ENCODE results near the gene SEPTIN10.

SEPTIN10 gene

DNA sequence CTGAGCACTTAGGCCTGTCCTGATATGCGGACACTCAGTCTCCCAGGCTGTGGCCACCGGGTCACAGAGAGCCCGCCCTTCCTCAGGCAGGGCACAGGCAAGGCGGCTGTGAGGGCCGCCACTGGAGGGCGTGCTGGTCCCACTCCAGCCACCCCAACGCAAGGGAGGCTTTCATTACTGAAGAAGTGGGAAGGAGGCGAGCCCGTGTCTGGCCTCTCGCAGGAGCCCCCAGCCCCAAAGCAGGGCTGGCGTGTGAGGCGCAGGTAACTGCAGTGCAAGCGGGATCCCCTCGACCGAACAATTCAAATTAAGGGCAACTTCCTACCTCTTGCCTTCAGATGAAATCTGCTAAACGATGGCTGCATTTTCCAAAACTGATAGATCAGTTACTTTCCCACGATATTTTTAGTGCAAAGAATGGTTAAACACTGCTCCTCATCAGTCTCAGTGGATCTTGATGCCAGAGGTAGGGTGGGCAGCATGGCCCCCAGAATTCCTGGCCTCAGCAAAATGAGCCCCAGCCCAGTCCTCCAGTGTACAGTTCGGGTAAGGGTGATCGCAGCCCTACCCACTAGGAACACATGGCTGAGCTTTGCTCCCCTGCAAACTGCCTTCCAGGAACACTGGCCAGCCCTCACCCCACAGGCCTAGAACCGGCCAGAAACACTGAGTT lies 97.2 kb downstream of the SEPTIN10 start:
- Mint-ChIP-seq H3K27me3 (no peaks in the 10 kb centered on the region), H3K9me3 (no peaks in the 10 kb centered on the region), H3K36me3 (ENCODE audit: low read depth) (no peaks in the 10 kb centered on the region), H3K4me3 (no peak overlapping the region), H3K27ac (no peak overlapping the region), H3K4me1 (ENCODE audit: low read depth) (peaks cover 3% of the 10 kb centered on the region)

DNA sequence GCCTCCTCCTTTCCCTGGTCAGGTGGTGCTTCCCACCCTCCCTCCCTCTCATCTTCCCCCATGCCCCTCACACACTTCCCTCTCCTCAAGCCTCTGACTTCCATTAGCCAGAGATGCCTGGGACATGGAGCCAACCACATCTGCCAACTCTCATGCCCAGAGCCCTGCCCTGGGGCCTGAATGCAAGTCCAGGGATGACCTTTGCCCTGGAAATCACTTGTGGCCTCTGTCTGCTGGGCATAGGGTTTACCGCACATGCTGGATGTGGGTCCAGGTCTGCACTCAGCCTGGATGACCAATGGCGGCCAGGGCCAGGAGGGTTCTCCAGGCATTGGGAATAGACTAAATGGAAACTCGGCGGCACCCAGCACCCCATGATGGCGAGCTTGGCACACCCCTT lies 98.9 kb downstream of the SEPTIN10 start:
- Mint-ChIP-seq H3K4me3 (no peak overlapping the region), H3K36me3 (ENCODE audit: low read depth) (no peaks in the 10 kb centered on the region), H3K27ac (no peak overlapping the region), H3K4me1 (ENCODE audit: low read depth) (peaks cover 3% of the 10 kb centered on the region), H3K9me3 (no peaks in the 10 kb centered on the region), H3K27me3 (no peaks in the 10 kb centered on the region)

DNA sequence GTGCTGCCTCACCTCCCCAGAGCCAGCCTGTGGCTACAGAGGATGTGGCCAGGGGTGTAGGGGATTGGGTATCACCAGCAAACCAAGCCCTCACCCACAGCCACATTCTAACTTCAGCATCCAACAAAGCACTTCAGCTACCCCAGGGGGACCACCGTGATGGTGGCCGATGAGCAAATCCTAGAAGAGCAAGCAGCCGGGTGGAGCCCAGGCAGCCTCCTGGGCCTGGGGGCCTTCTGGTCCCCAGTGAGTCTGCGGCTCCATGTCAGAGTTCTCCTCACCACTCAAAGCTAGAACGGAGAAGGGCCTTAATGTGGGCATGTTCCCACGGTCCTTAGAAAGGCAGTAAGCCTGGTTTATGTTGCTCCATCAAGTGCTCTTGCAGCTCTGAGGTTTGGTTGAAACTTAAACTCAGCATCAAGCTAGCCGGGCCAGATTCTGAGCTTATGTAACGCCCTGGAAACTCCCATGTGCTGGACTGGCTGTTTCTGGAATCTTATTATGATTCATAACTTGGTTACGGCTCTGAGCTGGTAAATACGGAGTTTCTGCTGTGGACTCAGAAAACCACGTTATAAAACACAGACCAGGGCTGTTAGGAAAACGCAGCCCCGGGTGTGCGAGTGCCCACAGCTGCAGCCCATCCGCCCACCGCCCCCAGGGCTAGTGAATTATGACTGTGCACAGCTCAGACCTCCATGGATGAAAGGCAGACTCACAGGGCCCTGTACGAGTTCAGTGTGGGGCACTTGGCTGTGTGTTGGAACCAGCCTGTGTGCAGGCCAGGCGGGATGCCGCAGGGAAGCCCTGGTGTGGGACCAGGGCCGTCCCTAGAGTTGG lies 99.8 kb downstream of the SEPTIN10 start:
- Mint-ChIP-seq H3K4me1 (ENCODE audit: low read depth) (peaks cover 3% of the 10 kb centered on the region), H3K27ac (no peak overlapping the region), H3K9me3 (no peaks in the 10 kb centered on the region), H3K36me3 (ENCODE audit: low read depth) (no peaks in the 10 kb centered on the region), H3K27me3 (no peaks in the 10 kb centered on the region), H3K4me3 (no peak overlapping the region)

DNA sequence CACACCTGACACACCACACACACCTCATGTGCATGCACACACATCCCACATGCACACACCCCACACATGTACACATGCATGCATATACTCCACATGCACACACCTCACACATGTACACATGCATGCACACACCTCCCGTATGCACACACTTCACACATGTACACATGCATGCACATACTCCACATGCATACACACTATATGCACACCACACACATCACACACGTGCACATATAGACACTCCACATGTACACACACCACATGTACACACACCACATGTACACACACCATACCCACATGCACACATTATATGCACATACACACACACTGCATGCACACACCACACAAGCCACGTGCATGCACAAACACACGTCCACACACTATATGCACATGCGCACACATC lies 100.5 kb downstream of the SEPTIN10 start:
- Mint-ChIP-seq H3K4me3 (no peak overlapping the region), H3K27ac (no peak overlapping the region), H3K36me3 (ENCODE audit: low read depth) (no peaks in the 10 kb centered on the region), H3K4me1 (ENCODE audit: low read depth) (peaks cover 3% of the 10 kb centered on the region), H3K27me3 (no peaks in the 10 kb centered on the region), H3K9me3 (no peaks in the 10 kb centered on the region)

DNA sequence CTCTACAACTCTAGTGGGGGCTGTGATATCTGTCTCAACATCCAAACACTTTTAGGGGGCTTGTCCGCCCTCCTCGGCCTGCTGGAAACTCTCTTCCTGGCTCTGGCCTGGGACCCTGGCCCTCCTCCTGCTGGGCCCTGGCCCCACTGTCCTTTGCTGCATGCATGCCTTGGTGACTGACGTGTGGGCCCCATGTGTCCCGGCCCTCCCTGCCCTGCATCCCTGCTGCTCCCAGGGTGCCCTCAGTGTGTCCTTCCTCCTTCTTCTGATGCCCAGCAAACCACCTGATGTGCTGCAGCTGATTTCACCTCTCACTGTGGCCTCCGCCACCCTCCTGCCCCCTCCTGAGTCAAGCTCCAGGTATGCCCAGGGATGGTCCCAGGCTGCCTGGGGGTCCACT lies 101.7 kb downstream of the SEPTIN10 start:
- Mint-ChIP-seq H3K9me3 (no peaks in the 10 kb centered on the region), H3K27me3 (no peaks in the 10 kb centered on the region), H3K36me3 (ENCODE audit: low read depth) (no peaks in the 10 kb centered on the region), H3K4me3 (no peak overlapping the region), H3K27ac (no peak overlapping the region), H3K4me1 (ENCODE audit: low read depth) (peaks cover 3% of the 10 kb centered on the region)

DNA sequence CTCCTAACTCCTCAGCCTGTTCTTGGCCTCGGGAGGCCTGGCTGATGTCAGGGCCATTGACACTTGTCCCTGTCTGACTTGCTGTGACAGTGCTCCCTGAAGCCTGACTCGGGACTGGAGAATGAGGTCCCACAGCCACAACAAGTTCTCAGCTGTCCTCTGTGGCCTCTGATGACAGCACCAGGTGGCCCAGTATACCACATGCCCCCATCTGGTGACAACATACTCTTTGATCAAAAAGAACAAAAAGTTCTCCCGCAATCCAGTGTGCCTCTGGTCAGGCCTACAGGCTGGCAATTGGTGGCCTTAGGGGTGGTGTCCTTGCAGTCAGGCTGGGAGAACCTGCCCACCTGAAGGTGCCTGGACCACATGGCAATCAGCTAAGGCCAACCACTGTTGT lies 102.6 kb downstream of the SEPTIN10 start:
- Mint-ChIP-seq H3K4me1 (ENCODE audit: low read depth) (peaks cover 3% of the 10 kb centered on the region), H3K27me3 (no peaks in the 10 kb centered on the region), H3K36me3 (ENCODE audit: low read depth) (no peaks in the 10 kb centered on the region), H3K27ac (no peak overlapping the region), H3K4me3 (no peak overlapping the region), H3K9me3 (no peaks in the 10 kb centered on the region)

DNA sequence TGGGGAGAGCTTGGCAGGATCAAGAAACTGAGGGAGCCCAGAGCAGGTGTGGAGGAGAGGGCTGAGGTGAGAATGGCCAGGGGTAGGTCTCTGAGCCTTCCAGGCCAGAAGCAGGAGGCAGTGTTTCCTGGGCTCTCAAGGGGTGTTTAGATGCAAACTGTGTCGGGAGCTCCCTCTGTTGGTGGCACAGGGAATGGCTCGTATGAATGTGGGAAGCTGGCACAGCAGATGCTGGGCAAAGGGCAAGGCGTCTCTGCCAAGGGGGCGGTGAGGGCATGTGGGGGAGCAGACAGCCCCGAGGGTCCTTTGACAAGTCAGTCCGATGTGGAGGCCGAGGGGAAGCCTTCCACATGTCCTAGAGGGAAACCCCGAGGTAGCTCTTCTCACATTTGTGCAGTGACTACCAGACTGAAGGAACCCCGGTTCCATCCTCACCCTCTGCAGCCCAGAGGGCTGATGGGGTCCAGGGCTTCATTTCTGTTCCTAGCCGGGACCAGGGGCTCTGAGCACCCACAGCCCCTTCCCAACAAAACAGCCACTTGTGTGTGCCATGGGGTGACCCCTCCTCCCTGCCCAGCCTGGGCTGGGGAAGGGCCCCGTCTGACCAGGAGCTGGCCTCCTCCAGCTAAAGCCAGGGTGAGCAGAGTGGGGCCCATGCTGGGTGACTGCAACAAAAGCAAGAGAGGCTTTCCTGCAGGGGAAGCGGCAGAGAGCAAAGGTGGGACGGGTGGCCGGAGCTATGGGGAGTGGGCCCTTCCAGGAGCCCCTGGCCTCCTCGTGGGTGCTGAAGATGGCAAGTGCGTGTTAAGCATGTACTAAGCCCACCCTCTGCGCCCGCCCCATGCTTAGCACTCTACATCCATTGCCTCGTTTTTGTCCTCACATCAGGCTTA lies 103.4 kb downstream of the SEPTIN10 start:
- H3K27me3 Mint-ChIP-seq: no peaks in the 10 kb centered on the region
- peaks cover 3% of the 10 kb centered on the region for H3K4me1 Mint-ChIP-seq (ENCODE audit: low read depth)
- no peak overlapping the region for H3K4me3 Mint-ChIP-seq
- H3K36me3 Mint-ChIP-seq (ENCODE audit: low read depth): no peaks in the 10 kb centered on the region
- no peaks in the 10 kb centered on the region for H3K9me3 Mint-ChIP-seq
- no peak overlapping the region for H3K27ac Mint-ChIP-seq

DNA sequence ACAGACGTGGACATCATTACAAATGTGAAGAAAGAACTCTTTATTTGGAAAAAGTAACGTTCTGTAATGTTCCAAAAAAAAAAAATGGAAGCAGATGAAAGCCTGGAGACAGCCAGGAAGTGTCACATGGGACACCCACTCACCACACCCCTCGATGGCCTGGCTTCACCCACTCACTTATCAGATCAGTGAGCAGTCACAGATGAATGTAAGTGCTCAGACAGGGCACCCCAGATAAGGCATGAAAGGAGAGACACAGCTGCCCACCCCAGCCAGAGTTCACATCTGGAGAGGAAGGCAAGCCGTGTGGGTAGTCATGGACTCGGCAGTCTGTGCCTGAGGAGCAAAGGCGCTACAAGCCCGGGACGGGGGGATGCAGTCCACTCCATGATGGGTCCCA lies 105.2 kb downstream of the SEPTIN10 start:
- Mint-ChIP-seq H3K9me3 (no peaks in the 10 kb centered on the region), H3K4me1 (ENCODE audit: low read depth) (no peaks in the 10 kb centered on the region), H3K27ac (no peak overlapping the region), H3K4me3 (no peak overlapping the region), H3K36me3 (ENCODE audit: low read depth) (no peaks in the 10 kb centered on the region), H3K27me3 (no peaks in the 10 kb centered on the region)

DNA sequence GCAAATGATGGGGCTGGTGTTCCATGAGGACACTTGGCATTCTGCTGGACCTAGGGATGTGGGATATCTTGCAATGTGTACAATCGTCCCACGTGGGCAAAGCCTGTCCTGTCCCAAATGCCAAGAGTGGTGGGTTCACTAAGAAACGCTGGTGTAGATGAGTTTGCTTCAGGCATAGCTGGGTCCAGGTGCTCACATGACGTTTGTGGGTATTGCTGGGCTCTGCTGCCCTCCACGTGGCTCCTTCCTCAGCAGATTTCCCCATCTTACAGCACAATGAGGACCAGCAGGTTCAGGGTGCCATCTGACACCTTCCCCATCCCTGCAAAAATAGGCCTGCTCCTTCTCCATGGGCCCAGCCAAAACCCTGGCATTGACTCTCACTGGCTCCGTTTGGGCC lies 105.9 kb downstream of the SEPTIN10 start:
- H3K4me3 Mint-ChIP-seq: no peak overlapping the region
- H3K9me3 Mint-ChIP-seq: no peaks in the 10 kb centered on the region
- H3K36me3 Mint-ChIP-seq (ENCODE audit: low read depth): no peaks in the 10 kb centered on the region
- H3K27me3 Mint-ChIP-seq: no peaks in the 10 kb centered on the region
- H3K4me1 Mint-ChIP-seq (ENCODE audit: low read depth): no peaks in the 10 kb centered on the region
- H3K27ac Mint-ChIP-seq: no peak overlapping the region

DNA sequence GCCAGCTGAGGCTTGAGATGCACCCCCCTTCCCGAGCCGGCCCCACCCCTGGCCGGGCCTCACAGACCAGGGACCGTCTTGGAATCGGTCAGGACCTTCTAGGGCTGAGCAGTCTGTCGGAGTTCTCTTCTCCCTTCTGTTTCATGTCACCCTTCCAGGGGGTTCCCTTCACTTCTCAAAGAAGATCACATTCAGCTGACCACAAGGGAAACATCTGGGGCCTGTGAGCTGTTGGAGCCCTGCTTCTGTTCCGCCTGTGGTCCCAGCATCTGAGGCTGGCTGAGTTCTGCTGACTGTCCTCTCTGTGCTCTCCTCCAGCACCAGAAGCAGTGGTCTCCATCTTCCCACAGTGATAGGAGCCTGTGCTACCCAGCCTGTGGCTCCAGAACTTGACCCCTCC lies 106.5 kb downstream of the SEPTIN10 start:
- H3K27ac Mint-ChIP-seq: no peak overlapping the region
- H3K4me3 Mint-ChIP-seq: no peak overlapping the region
- H3K9me3 Mint-ChIP-seq: no peaks in the 10 kb centered on the region
- H3K27me3 Mint-ChIP-seq: no peaks in the 10 kb centered on the region
- H3K4me1 Mint-ChIP-seq (ENCODE audit: low read depth): no peaks in the 10 kb centered on the region
- no peaks in the 10 kb centered on the region for H3K36me3 Mint-ChIP-seq (ENCODE audit: low read depth)

DNA sequence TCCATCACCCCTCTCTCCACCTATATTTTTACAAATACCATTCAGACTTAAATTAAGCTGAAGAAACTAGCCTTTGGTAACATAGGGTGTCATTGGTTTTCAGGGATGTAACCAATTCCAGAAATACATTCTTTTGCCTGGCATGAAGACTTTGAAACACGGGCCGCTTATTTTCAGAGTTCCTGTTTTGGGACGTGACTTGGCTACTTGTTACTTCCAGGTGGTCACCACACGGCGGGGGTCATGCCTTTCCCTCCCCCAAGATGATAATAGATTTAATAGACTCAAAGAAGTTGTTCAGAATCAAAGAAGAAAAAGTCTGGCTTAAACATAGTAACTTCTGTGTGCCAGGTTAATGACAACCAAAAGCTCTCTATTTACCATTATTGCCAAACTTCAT lies 110.6 kb downstream of the SEPTIN10 start:
- H3K4me3 Mint-ChIP-seq: no peak overlapping the region
- no peaks in the 10 kb centered on the region for H3K27me3 Mint-ChIP-seq
- H3K9me3 Mint-ChIP-seq: no peaks in the 10 kb centered on the region
- no peak overlapping the region for H3K27ac Mint-ChIP-seq
- H3K4me1 Mint-ChIP-seq (ENCODE audit: low read depth): no peaks in the 10 kb centered on the region
- no peaks in the 10 kb centered on the region for H3K36me3 Mint-ChIP-seq (ENCODE audit: low read depth)

DNA sequence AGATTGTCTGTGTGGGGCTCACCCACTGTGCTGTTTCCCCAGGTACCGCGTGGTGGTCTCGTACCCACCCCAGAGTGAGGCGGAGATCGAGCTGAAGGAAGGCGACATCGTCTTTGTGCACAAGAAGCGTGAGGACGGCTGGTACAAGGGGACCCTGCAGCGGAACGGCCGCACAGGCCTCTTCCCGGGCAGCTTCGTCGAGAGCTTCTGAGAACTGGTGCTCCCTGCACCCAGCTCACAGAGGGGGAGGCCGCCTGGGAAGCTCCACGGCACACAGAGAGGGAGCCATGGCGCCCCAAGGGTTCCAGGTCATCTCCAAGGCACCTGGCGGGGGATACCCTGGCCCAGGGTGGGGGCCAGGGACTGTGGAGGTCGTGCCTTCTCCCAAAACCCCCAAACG lies 112.3 kb downstream of the SEPTIN10 start:
- no peaks in the 10 kb centered on the region for H3K4me1 Mint-ChIP-seq (ENCODE audit: low read depth)
- no peak overlapping the region for H3K4me3 Mint-ChIP-seq
- H3K27me3 Mint-ChIP-seq: no peaks in the 10 kb centered on the region
- H3K9me3 Mint-ChIP-seq: no peaks in the 10 kb centered on the region
- H3K27ac Mint-ChIP-seq: no peak overlapping the region
- H3K36me3 Mint-ChIP-seq (ENCODE audit: low read depth): no peaks in the 10 kb centered on the region

DNA sequence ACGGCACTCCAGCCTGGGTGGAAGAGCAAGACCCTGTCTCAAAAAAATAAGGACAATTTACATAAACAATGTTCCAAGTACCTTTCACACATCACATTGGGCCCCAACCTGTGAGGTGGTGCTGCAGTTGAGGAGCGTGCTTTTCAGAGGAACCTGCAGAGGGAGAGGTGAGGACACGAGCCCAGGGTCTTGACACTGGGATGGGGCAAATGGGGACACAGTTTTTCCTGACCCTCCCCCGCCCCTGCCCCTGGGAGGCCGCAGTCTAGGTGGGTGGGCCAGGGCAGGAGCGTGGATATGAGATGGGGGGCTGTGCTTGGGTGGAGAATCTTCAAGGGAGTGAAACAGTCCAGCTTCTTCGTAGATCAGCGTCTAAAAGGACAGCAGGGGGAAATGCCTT lies 112.9 kb downstream of the SEPTIN10 start:
- no peaks in the 10 kb centered on the region for H3K4me1 Mint-ChIP-seq (ENCODE audit: low read depth)
- H3K4me3 Mint-ChIP-seq: no peak overlapping the region
- no peak overlapping the region for H3K27ac Mint-ChIP-seq
- no peaks in the 10 kb centered on the region for H3K27me3 Mint-ChIP-seq
- H3K36me3 Mint-ChIP-seq (ENCODE audit: low read depth): no peaks in the 10 kb centered on the region
- H3K9me3 Mint-ChIP-seq: no peaks in the 10 kb centered on the region

DNA sequence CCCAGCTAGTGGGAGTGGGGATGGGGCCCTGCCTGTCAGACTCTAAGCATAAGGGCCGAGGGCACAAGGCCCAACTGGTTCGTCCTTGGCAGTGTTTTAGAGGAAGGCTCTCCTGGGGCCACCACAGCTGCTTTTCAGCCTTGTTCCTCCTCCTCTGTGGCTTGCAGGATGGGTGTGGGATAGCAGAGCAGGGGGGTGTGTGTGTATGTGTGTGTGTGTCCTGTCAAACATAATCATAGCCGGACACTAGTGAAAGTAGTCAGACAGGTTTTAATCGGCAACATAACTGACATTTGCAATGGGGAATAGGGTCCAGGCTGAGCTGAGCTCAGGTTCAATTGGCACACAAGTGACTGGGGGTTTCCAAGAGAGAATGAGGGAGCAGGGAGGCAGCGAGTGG lies 114.2 kb downstream of the SEPTIN10 start:
- Mint-ChIP-seq H3K4me1 (ENCODE audit: low read depth) (no peaks in the 10 kb centered on the region), H3K27me3 (no peaks in the 10 kb centered on the region), H3K9me3 (no peaks in the 10 kb centered on the region), H3K36me3 (ENCODE audit: low read depth) (no peaks in the 10 kb centered on the region), H3K27ac (no peak overlapping the region), H3K4me3 (no peak overlapping the region)

DNA sequence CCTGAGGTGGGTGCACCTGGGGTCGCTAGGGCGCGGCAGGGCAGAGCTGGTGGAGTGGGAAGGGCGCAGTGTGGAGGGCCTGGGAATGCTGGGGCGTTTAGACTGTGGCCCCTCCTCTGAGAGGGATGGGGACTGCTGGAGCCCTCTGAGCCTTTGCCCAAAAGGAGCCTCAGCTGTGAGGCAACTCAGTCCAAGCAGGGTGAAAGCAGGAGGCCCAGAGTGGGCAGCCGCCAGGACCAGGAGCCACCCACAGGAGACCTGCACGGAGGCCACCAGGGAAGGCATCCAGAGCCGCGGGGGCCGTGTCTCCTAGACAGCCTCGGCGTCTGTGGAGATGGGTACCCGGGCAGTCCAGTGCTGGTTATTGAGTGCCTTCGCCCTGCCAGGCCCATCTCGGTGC lies 114.9 kb downstream of the SEPTIN10 start:
- no peak overlapping the region for H3K27ac Mint-ChIP-seq

More for the DNA sequence above, 114.9 kb downstream of the SEPTIN10 start:
- Mint-ChIP-seq H3K27me3 (no peaks in the 10 kb centered on the region), H3K9me3 (no peaks in the 10 kb centered on the region), H3K36me3 (ENCODE audit: low read depth) (no peaks in the 10 kb centered on the region), H3K4me3 (no peak overlapping the region), H3K4me1 (ENCODE audit: low read depth) (no peaks in the 10 kb centered on the region)
